HepG2 (cell line): ENCODE data around the gene UBAP2L. TPM values are rescaled to one million over a fixed set of nuclear protein-coding genes. Genes with fewer than 3 reads are reported as not detected.

Experiments used
- CTCF ChIP-seq: sonication (generic); formaldehyde crosslinking; IDR thresholded peaks from 2 replicates; pipeline ENCODE4 v1.5.0; 2020; ENCODE audit warnings: mild to moderate bottlenecking, missing genetic modification reagents, moderate library complexity
- HNF4G ChIP-seq, 2 experiments: sonication (generic) in 1 of 2; formaldehyde crosslinking in 1 of 2; IDR thresholded peaks; 2 replicates each; pipeline versions ENCODE4 v1.4.0 to v1.6.1; 2011 to 2020; ENCODE audit warnings: borderline replicate concordance in 2 of 2, low read depth in 2 of 2, mild to moderate bottlenecking in 2 of 2, low read length in 1 of 2, missing genetic modification reagents in 1 of 2, moderate library complexity in 1 of 2
- HOMEZ ChIP-seq: IDR thresholded peaks from 2 replicates; pipeline ENCODE4 v1.6.1; 2016; ENCODE audit warnings: low read depth
- HOXA5 ChIP-seq: sonication (generic); formaldehyde crosslinking; IDR thresholded peaks from 2 replicates; pipeline ENCODE4 v1.4.0; 2020; ENCODE audit warnings: missing genetic modification reagents
- IRF2 ChIP-seq: IDR thresholded peaks from 2 replicates; pipeline ENCODE4 v1.6.1; 2018; ENCODE audit warnings: missing genetic modification reagents, missing compliant biosample characterization
- KIAA2018 ChIP-seq: sonication (generic); formaldehyde crosslinking; IDR thresholded peaks from 2 replicates; pipeline ENCODE4 v1.5.0; 2020; ENCODE audit warnings: mild to moderate bottlenecking, missing genetic modification reagents, borderline replicate concordance
- KLF12 ChIP-seq: sonication (generic); formaldehyde crosslinking; IDR thresholded peaks from 2 replicates; pipeline ENCODE4 v1.4.0; 2020; ENCODE audit warnings: missing genetic modification reagents, borderline replicate concordance
- MBD4 ChIP-seq: IDR thresholded peaks from 2 replicates; pipeline ENCODE4 v1.6.1; 2012; ENCODE audit warnings: low read length, inconsistent platforms, borderline replicate concordance
- MXD4 ChIP-seq: IDR thresholded peaks from 2 replicates; pipeline ENCODE4 v1.6.1; 2016; ENCODE audit warnings: mild to moderate bottlenecking, missing biosample characterization, missing genetic modification reagents
- SETDB1 ChIP-seq: sonication (generic); formaldehyde crosslinking; IDR thresholded peaks from 2 replicates; pipeline ENCODE4 v1.5.1; 2020; ENCODE audit warnings: missing genetic modification reagents, mild to moderate bottlenecking, borderline replicate concordance
- SP2 ChIP-seq: sonication (generic); formaldehyde crosslinking; IDR thresholded peaks from 2 replicates; pipeline ENCODE4 v1.5.1; 2020; ENCODE audit warnings: mild to moderate bottlenecking, missing genetic modification reagents
- YEATS4 ChIP-seq: sonication (generic); formaldehyde crosslinking; IDR thresholded peaks from 2 replicates; pipeline ENCODE4 v1.4.0; 2020; ENCODE audit warnings: missing genetic modification reagents, borderline replicate concordance
- ZBTB1 ChIP-seq: sonication (generic); formaldehyde crosslinking; IDR thresholded peaks from 2 replicates; pipeline ENCODE4 v1.4.0; 2020; ENCODE audit warnings: missing genetic modification reagents, borderline replicate concordance
- ZNF205 ChIP-seq: IDR thresholded peaks from 2 replicates; pipeline ENCODE4 v1.6.1; 2018; ENCODE audit warnings: missing biosample characterization, missing genetic modification reagents
- ZNF446 ChIP-seq: sonication (generic); formaldehyde crosslinking; IDR thresholded peaks from 2 replicates; pipeline ENCODE4 v1.5.0; 2020; ENCODE audit warnings: mild to moderate bottlenecking, missing genetic modification reagents
- ZNF576 ChIP-seq: sonication (generic); formaldehyde crosslinking; IDR thresholded peaks from 2 replicates; pipeline ENCODE4 v1.4.0; 2020; ENCODE audit warnings: mild to moderate bottlenecking, missing genetic modification reagents
- polyA plus RNA-seq, 8 experiments: library from polyadenylated mRNA; depleted of rRNA in 3 of 8; stranded (reverse) in 7 of 8; unstranded in 1 of 8; fragments of >200 nt; fragmentation: Illumina TruSeq in 4 of 8; extraction: Trizol in 4 of 8; gene quantifications; 2 replicates each; pipeline versions ENCODE4 v1.2.1 to v1.2.3, GENCODE V29; 2011 to 2016; ENCODE audit warnings: low read depth in 4 of 8, missing spikeins in 1 of 8, mixed read lengths in 1 of 8; ENCODE audit not compliant: insufficient read depth in 1 of 8
- total RNA-seq, 5 experiments: library from RNA; depleted of rRNA; stranded (reverse); fragments of >200 nt; fragmentation: Illumina TruSeq; extraction: Trizol; gene quantifications; 2 replicates each; pipeline ENCODE4 v1.2.3, GENCODE V29; 2016; ENCODE audit warnings: low read depth in 1 of 5

UBAP2L gene
- total and polyA plus RNA-seq, 2 of the 13 experiments (the other 11 are each of a cell fraction or from before 2014, with no cell fraction given) = 74.2 to 159 TPM

GRCh38 chr1:154272217-154272998, 51.7 kb downstream of the UBAP2L start, which contains the start of gene HAX1 (continued):
- TF ChIP-seq HOMEZ (CRISPR knock-in tag) (peak; percentile 32; the same call in 1 of the 2 replicates), KLF12 (CRISPR knock-in tag) (no peak), ZNF446 (0 out of 2 replicates have a peak, but pooled peaks have one; percentile 35), CTCF (CRISPR knock-in tag) (peak; percentile 94), ZBTB1 (CRISPR knock-in tag) (no peak), ZNF205 (CRISPR knock-in tag) (peak; percentile 62; the same call in 1 of the 2 replicates), KIAA2018 (CRISPR knock-in tag) (no peak), HNF4G (IDR thresholded peaks at IDR 0.05; ENCODE audit: borderline replicate concordance, low read depth, low read length) (peak; percentile 42; the same call in 1 of the 2 replicates), HNF4G (CRISPR knock-in tag; IDR thresholded peaks at IDR 0.05; ENCODE audit: borderline replicate concordance, low read depth) (no peak; the same call in 1 of the 2 replicates), ZNF576 (CRISPR knock-in tag) (no peak), MXD4 (CRISPR knock-in tag) (peak; percentile 80; the same call in 1 of the 2 replicates), HOXA5 (CRISPR knock-in tag) (no peak), SETDB1 (CRISPR knock-in tag) (no peak), SP2 (CRISPR knock-in tag) (no peak), YEATS4 (CRISPR knock-in tag) (peak; percentile 38; the same call in 1 of the 2 replicates), IRF2 (CRISPR knock-in tag) (no peak; the same call in 1 of the 2 replicates), MBD4 (no peak)
